IPS-18a (cell line): ENCODE results near the gene MCF2L2.

ENCODE experiments used
- H3K27ac ChIP-seq: one replicate; pipeline ENCODE4 v1.5.1; 2013; ENCODE audit warnings: low read length
- H3K27me3 ChIP-seq: one replicate; pipeline ENCODE4 v1.6.1; 2013; ENCODE audit warnings: mild to moderate bottlenecking, low read length; ENCODE audit not compliant: control insufficient read depth, insufficient read depth
- H3K36me3 ChIP-seq: one replicate; pipeline ENCODE4 v1.6.1; 2013; ENCODE audit warnings: low read depth, low read length; ENCODE audit not compliant: control insufficient read depth
- H3K4me1 ChIP-seq: one replicate; pipeline ENCODE4 v1.6.1; 2013; ENCODE audit warnings: low read depth, low read length; ENCODE audit not compliant: control insufficient read depth
- H3K4me3 ChIP-seq: one replicate; pipeline ENCODE4 v1.5.1; 2013; ENCODE audit warnings: low read length
- H3K9ac ChIP-seq: one replicate; pipeline ENCODE4 v1.6.1; 2013; ENCODE audit warnings: mild to moderate bottlenecking, low read length, moderate library complexity
- H3K9me3 ChIP-seq: one replicate; pipeline ENCODE4 v1.6.1; 2013; ENCODE audit warnings: low read depth, low read length; ENCODE audit not compliant: control insufficient read depth

The MCF2L2 gene

GRCh38 chr3:183332487-183332886, 95.9 kb downstream of the MCF2L2 start:
- Histone ChIP-seq H3K9me3 (no peaks in the 10 kb centered on the region), H3K4me3 (no peak overlapping the region), H3K4me1 (peaks cover 18% of the 10 kb centered on the region), H3K36me3 (no peaks in the 10 kb centered on the region), H3K27ac (no peak overlapping the region), H3K9ac (no peak overlapping the region), H3K27me3 (no peaks in the 10 kb centered on the region)

GRCh38 chr3:183331498-183331897, 96.9 kb downstream of the MCF2L2 start:
- H3K9ac ChIP-seq: no peak overlapping the region
- H3K9me3 ChIP-seq: no peaks in the 10 kb centered on the region
- no peak overlapping the region for H3K27ac ChIP-seq
- H3K27me3 ChIP-seq: no peaks in the 10 kb centered on the region
- H3K4me1 ChIP-seq: peaks cover 18% of the 10 kb centered on the region
- no peaks in the 10 kb centered on the region for H3K36me3 ChIP-seq
- no peak overlapping the region for H3K4me3 ChIP-seq

- Histone ChIP-seq H3K4me1 (peaks cover 18% of the 10 kb centered on the region), H3K27ac (peak overlapping the region; percentile 15), H3K9ac (no peak overlapping the region), H3K36me3 (no peaks in the 10 kb centered on the region), H3K27me3 (no peaks in the 10 kb centered on the region), H3K4me3 (no peak overlapping the region), H3K9me3 (no peaks in the 10 kb centered on the region)
These were observed 97.5 kb downstream of the MCF2L2 start for GRCh38 chr3:183330881-183331280.

GRCh38 chr3:183329543-183329942, 98.9 kb downstream of the MCF2L2 start:
- H3K9me3 ChIP-seq: no peaks in the 10 kb centered on the region
- no peaks in the 10 kb centered on the region for H3K36me3 ChIP-seq
- H3K27ac ChIP-seq: no peak overlapping the region
- H3K4me1 ChIP-seq: peaks cover 18% of the 10 kb centered on the region
- H3K9ac ChIP-seq: no peak overlapping the region
- H3K4me3 ChIP-seq: no peak overlapping the region
- no peaks in the 10 kb centered on the region for H3K27me3 ChIP-seq

- Histone ChIP-seq H3K36me3 (no peaks in the 10 kb centered on the region), H3K9ac (no peak overlapping the region), H3K9me3 (no peaks in the 10 kb centered on the region), H3K27me3 (no peaks in the 10 kb centered on the region), H3K4me3 (no peak overlapping the region), H3K27ac (no peak overlapping the region), H3K4me1 (peaks cover 18% of the 10 kb centered on the region)
These were observed 99.6 kb downstream of the MCF2L2 start for GRCh38 chr3:183328823-183329222.

DNA sequence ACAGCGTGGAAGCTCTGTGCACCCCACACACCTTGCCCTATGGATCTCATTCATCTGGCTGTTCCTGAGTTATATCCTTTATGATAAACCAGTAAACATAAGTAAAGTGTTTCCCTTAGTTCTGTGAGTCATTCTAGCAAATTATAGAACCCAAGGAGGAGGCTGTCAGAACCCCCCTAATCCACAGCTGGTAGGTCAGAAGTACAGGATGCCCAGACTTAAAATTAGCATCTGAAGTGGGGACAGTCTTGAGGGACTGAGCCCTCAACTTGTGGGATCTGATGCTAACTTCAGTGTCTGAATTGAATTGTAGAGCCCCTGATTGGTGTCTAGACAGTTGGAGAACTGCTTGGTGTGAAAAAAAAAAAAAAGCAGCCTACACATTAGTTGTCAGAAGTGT, 100.3 kb downstream of the MCF2L2 start:
- H3K9ac ChIP-seq: no peak overlapping the region
- H3K9me3 ChIP-seq: no peaks in the 10 kb centered on the region
- no peak overlapping the region for H3K27ac ChIP-seq
- H3K36me3 ChIP-seq: no peaks in the 10 kb centered on the region
- no peaks in the 10 kb centered on the region for H3K27me3 ChIP-seq
- H3K4me3 ChIP-seq: no peak overlapping the region
- peaks cover 18% of the 10 kb centered on the region for H3K4me1 ChIP-seq

- no peak overlapping the region for H3K4me3 ChIP-seq
- peaks cover 18% of the 10 kb centered on the region for H3K4me1 ChIP-seq
- no peak overlapping the region for H3K9ac ChIP-seq
- no peaks in the 10 kb centered on the region for H3K36me3 ChIP-seq
- no peak overlapping the region for H3K27ac ChIP-seq
- H3K27me3 ChIP-seq: no peaks in the 10 kb centered on the region
- no peaks in the 10 kb centered on the region for H3K9me3 ChIP-seq
These were observed 101.1 kb downstream of the MCF2L2 start for GRCh38 chr3:183327343-183327742.

- no peaks in the 10 kb centered on the region for H3K4me1 ChIP-seq
- H3K27ac ChIP-seq: no peak overlapping the region
These were observed 104.3 kb downstream of the MCF2L2 start for GRCh38 chr3:183324083-183324482.

DNA sequence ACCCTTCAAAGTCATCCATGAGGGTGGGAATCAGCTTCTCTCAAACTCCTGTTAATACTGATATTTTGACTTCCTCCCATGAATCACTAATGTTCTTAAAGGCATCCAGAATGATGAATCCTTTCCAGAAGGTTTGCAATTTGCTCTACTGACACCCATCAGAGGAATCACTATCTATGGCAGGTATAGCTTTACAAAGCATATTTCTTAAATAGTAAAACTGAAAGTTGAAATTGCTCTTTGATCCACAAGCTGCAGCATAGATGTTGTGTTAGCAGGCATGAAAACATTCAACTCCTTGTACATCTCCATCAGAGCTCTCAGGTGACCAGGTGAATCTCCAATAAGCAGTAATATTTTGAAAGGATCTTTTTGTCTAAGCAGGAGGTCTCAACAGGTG, 109.0 kb downstream of the MCF2L2 start:
- Histone ChIP-seq H3K4me1 (no peaks in the 10 kb centered on the region), H3K9ac (no peak overlapping the region), H3K9me3 (no peaks in the 10 kb centered on the region), H3K27me3 (no peaks in the 10 kb centered on the region), H3K4me3 (no peak overlapping the region), H3K27ac (no peak overlapping the region), H3K36me3 (no peaks in the 10 kb centered on the region)

More at GRCh38 chr3:183324083-183324482, 104.3 kb downstream of the MCF2L2 start:
- H3K9ac ChIP-seq: no peak overlapping the region
- H3K9me3 ChIP-seq: no peaks in the 10 kb centered on the region
- no peaks in the 10 kb centered on the region for H3K36me3 ChIP-seq
- H3K27me3 ChIP-seq: no peaks in the 10 kb centered on the region
- no peak overlapping the region for H3K4me3 ChIP-seq

DNA sequence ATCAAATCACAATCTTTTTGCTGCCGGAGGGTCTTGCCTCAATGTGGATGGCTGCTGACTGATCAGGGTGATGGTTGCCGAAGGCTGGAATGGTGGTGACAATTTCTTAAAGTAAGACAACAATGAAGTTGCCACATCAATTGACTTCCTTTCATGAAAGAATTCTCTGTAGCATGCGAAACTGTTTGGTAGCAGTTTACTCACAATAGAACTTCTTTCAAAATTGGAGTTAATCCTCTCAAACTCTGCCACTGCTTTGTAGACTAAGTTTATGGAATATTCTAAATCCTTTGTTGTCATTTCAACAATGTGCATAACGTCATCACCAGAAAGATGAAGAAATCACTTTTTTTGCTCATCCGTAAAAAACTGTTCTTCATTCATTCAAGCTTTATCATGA, 109.5 kb downstream of the MCF2L2 start:
- no peaks in the 10 kb centered on the region for H3K4me1 ChIP-seq
- H3K9me3 ChIP-seq: no peaks in the 10 kb centered on the region
- H3K4me3 ChIP-seq: no peak overlapping the region
- H3K27ac ChIP-seq: no peak overlapping the region
- H3K36me3 ChIP-seq: no peaks in the 10 kb centered on the region
- no peaks in the 10 kb centered on the region for H3K27me3 ChIP-seq
- H3K9ac ChIP-seq: no peak overlapping the region

DNA sequence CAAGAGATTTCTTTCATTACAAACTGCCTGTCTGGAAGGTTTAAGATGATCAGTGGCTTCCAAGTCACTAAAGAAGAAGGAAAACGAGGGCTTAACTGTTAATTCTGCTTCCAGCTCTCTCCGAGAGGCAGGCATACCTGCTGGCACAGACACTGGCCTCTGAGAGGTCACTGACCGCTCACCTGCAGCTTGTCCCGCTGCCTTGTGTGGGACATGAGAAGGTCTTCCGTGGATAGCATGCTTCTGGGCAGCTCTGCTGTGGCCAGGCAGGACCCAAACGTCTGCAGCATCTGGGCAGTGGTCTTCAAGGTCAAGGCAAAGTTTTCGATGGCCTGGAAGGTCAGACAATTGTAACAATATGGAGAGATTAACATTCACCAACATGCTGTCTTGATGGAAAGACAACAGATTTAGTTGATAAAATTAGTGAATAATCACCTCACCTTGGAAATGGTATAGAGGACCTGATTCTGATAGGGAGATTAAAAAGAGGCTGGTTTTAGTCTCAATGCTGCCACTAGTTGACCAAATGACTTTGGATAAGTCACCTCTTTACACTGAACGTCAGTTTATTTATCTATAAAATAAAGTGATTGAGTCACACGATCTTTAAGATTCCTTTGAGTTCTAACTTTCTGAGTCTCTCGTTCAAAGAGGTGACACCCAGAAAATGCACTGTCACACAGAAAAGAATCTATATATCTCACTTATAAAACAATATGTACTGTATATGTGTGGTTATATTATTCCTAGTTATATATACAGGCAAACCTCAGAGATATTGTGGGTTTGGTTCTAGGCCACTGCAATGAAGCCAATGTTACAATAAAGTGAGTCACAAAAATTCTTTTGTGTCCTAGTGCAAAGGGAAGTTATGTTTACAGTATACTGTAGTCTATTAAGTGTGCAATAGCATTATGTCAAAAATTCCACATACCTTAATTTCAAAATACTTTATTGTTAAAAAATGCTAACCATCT, 110.2 kb downstream of the MCF2L2 start:
- H3K9me3 ChIP-seq: no peaks in the 10 kb centered on the region
- no peak overlapping the region for H3K27ac ChIP-seq

GRCh38 chr3:183317271-183317670, 111.1 kb downstream of the MCF2L2 start:
- no peak overlapping the region for H3K4me3 ChIP-seq
- H3K4me1 ChIP-seq: no peaks in the 10 kb centered on the region
- H3K9me3 ChIP-seq: no peaks in the 10 kb centered on the region
- H3K36me3 ChIP-seq: no peaks in the 10 kb centered on the region
- no peak overlapping the region for H3K9ac ChIP-seq
- H3K27ac ChIP-seq: no peak overlapping the region
- no peaks in the 10 kb centered on the region for H3K27me3 ChIP-seq

More for the DNA sequence above, 110.2 kb downstream of the MCF2L2 start:
- Histone ChIP-seq H3K9ac (no peak overlapping the region), H3K27me3 (no peaks in the 10 kb centered on the region), H3K36me3 (no peaks in the 10 kb centered on the region), H3K4me1 (no peaks in the 10 kb centered on the region), H3K4me3 (no peak overlapping the region)
